Ovary (tissue), 9 donors: ENCODE data around the gene PAIP2B. TPM values are rescaled to one million over a fixed set of nuclear protein-coding genes. Genes with fewer than 3 reads are reported as not detected.
A peak's percentile ranks its signal among the peaks of the same experiment; 100 is the strongest.
"Not testable (repeated sequence)": the region's sequence is repeated elsewhere in the genome, so short reads cannot be mapped to it uniquely, and the experiment has no call there.

Experiments
- DNase-seq, 5 donors: peaks; one replicate each; pipeline ENCODE4 v3.0.0-alpha.2; 2019 to 2020
- H3K27ac ChIP-seq, 2 donors: fragments of 200-600 bp; one replicate each; pipeline versions ENCODE4 v1.5.1 to v1.8.0; 2019 to 2022
- H3K27me3 ChIP-seq: fragments of 200-600 bp; one replicate; pipeline ENCODE4 v1.8.0; 2022
- H3K36me3 ChIP-seq: fragments of 200-600 bp; sonication (generic); one replicate; pipeline ENCODE4 v1.5.1; 2019
- H3K4me1 ChIP-seq: one replicate; pipeline ENCODE4 v1.8.1; 2013; ENCODE audit warnings: mild to moderate bottlenecking, moderate library complexity; ENCODE audit not compliant: insufficient read depth
- H3K4me3 ChIP-seq: fragments of 200-600 bp; sonication (generic); one replicate; pipeline ENCODE4 v1.5.1; 2017
- H3K9me3 ChIP-seq, 2 donors: fragments of 200-600 bp in 1 of 2; sonication (generic) in 1 of 2; one replicate each; pipeline versions ENCODE4 v1.5.1 to v1.8.1; 2013 to 2019; ENCODE audit warnings: mild to moderate bottlenecking in 1 of 2, moderate library complexity in 1 of 2
- EP300 ChIP-seq: sonication (generic); formaldehyde crosslinking; IDR thresholded peaks from one replicate; pipeline ENCODE4 v1.6.1; 2017; ENCODE audit warnings: antibody characterized with exemption
- POLR2A ChIP-seq: fragments of 450-650 bp; IDR thresholded peaks from one replicate; pipeline ENCODE4 v1.6.1; 2017; ENCODE audit warnings: antibody characterized with exemption, mild to moderate bottlenecking, moderate library complexity
- WGBS, 3 donors: extraction: QIAGEN DNeasy Blood & Tissue Kit in 1 of 3; methylation state at CpG; one replicate each; pipeline versions ENCODE4 v1.1.5 to v1.1.7; 2013 to 2017; 5-methylcytosine and 5-hydroxymethylcytosine counted together
- intact Hi-C, 4 donors: fragments of 100-400 bp; cut with DNase I; formaldehyde crosslinking; loops; one replicate each; pipeline versions ENCODE4 v1.11.0 to v1.15.1; 2022 to 2023
- polyA plus RNA-seq, 2 donors: library from polyadenylated mRNA; stranded (reverse); fragments of 200-250 nt in 1 of 2; fragments of 350-450 nt in 1 of 2; fragmentation: Illumina TruSeq in 1 of 2; extraction: RNeasy Lipid Tissue Mini Kit (QIAGEN cat#74804) in 1 of 2; gene quantifications; one replicate each; pipeline ENCODE4 v1.2.3, GENCODE V29; 2013 to 2014
- total RNA-seq, 7 donors: library from RNA; depleted of rRNA in 2 of 7; stranded (reverse); fragments of >200 nt in 2 of 7; fragmentation: NEBNext Ultra II Directional in 3 of 7; extraction: Animal tissue kit (Norgen Biotek cat#: 25700) in 3 of 7; gene quantifications; one replicate each; pipeline versions ENCODE4 v1.1.0 to v1.2.4, GENCODE V29; 2016 to 2023
- TF ChIP-seq, protein P1 (sequence below), 3 donors: fragments of 450-650 bp in 2 of 3; fragments of 200-600 bp in 1 of 3; IDR thresholded peaks; one replicate each; pipeline versions ENCODE4 v1.5.1 to v1.8.0; 2016 to 2022; ENCODE audit warnings: antibody characterized with exemption in 3 of 3, mild to moderate bottlenecking in 1 of 3
- donor health status: DM: no; HTN: no; CAD: no; lungs with moderate emphysema.
- donor health status: DM: no; HTN: no; CAD: no.
- donor health status: Bipolar disorder and iron deficiency.
- donor health status: DM: yes; HTN: yes; CAD: no.
- donor health status: DM: no; HTN: no; CAD: no.
- donor health status: DM: yes; HTN: yes; CAD: no.

Gene PAIP2B
- total and polyA plus RNA-seq, 9 donors = 8.9 to 20.7 (median 13.6) TPM

DNA sequence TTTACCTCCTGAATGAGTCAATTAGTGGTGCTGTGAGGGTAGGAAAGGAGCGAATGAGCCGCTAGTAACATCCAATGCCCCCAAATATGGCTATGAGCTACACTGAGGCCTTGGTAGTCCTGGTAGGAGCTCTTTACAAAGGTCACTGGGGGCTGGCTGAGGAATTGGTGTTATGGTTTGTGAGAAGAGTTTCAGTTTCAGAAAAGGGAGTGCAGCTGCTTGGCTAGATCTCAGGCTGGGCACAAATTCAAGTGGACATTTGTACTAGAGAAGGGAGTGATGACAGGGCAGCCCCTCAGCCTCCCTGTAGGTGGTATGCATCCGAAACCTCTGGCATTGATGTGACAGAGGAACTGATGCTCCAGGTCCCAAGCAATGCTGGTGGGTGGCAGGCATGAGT, 13.9 kb upstream of the PAIP2B start:
- peak overlapping the region in 1 of 2 donors; percentile 32 for H3K27ac ChIP-seq
- TF ChIP-seq POLR2A = no peak
- TF ChIP-seq, protein P1, sequence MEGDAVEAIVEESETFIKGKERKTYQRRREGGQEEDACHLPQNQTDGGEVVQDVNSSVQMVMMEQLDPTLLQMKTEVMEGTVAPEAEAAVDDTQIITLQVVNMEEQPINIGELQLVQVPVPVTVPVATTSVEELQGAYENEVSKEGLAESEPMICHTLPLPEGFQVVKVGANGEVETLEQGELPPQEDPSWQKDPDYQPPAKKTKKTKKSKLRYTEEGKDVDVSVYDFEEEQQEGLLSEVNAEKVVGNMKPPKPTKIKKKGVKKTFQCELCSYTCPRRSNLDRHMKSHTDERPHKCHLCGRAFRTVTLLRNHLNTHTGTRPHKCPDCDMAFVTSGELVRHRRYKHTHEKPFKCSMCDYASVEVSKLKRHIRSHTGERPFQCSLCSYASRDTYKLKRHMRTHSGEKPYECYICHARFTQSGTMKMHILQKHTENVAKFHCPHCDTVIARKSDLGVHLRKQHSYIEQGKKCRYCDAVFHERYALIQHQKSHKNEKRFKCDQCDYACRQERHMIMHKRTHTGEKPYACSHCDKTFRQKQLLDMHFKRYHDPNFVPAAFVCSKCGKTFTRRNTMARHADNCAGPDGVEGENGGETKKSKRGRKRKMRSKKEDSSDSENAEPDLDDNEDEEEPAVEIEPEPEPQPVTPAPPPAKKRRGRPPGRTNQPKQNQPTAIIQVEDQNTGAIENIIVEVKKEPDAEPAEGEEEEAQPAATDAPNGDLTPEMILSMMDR (IDR thresholded peaks at IDR 0.05) = no peak
- no peak for TF ChIP-seq EP300
- intact Hi-C loops = no loop called here
- no peak overlapping the region for H3K4me3 ChIP-seq
- no peaks in the 10 kb centered on the region for H3K9me3 ChIP-seq
- H3K27me3 ChIP-seq = no peaks in the 10 kb centered on the region
- 0 to 23% (median 16%) methylated on average over 3 of the region's 3 CpGs for WGBS, 3 donors
- H3K4me1 ChIP-seq = peaks cover 11% of the 10 kb centered on the region
- DNase-seq = peak in 4 of 5 donors; percentile 35 to 61 (median 46)
- no peaks in the 10 kb centered on the region for H3K36me3 ChIP-seq

DNA sequence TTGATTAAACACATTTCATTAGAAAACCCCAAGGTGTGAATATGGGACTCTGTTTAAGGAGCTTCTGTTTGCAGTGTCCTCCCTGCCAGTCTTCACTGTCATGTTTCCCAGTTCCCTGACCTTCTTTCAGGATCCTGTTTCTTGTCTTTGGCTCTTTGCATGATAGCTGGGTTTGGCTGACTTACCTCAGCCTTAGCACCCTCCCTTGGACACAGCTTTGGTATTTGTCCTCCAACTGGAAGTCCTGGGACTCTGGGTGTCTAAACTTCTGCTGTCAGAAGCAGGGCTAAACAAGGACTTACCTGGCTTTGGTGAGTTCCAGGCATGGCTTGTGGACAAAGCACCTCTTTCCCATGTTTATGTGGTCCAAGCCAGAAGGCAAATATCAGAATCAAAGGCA, 11.2 kb upstream of the PAIP2B start:
- Histone ChIP-seq H3K4me1 (peaks cover 11% of the 10 kb centered on the region), H3K36me3 (no peaks in the 10 kb centered on the region), H3K27ac (no peak overlapping the region), H3K27me3 (no peaks in the 10 kb centered on the region), H3K9me3 (no peaks in the 10 kb centered on the region), H3K4me3 (no peak overlapping the region)
- intact Hi-C loops = no loop called here
- TF ChIP-seq, protein P1 (IDR thresholded peaks at IDR 0.05) = no peak
- TF ChIP-seq POLR2A = no peak
- no peak for TF ChIP-seq EP300
- DNase-seq = no peak

DNA sequence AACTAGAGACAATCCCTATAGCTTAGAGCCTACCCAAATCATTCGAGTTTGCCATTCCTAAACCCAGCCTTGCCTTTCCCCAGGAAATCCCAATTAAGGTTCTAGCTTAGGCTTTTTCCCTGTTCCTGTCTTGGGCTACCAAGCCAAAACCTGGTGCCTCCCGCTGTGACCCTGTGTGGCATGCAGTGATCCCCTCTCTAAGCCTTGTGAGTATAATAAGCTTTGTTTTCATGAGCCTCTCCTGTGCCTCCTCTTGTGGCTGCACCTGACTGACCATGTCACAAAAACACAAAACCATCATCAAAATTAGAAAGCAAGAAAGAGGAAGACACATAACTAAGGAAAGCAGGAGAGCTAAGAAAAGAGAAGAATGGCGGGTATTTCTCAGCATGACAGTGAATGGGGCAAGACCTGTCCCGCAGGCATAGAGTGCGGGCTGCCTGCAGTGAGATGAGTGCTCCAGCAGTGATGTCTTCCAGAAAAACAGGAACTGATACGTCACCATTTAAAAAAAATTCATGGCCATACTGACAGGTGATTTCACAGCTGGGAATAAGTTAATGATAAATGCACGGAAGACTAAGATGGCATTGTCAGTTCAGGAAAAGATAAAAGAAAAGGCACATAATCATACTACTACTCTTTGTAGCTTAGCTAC, 9.2 kb upstream of the PAIP2B start:
- DNase-seq = no peak
- no peaks in the 10 kb centered on the region for H3K27me3 ChIP-seq
- peaks cover 8% of the 10 kb centered on the region for H3K4me1 ChIP-seq
- TF ChIP-seq EP300 (no peak), POLR2A (no peak)
- no peak overlapping the region for H3K4me3 ChIP-seq
- H3K27ac ChIP-seq = no peak overlapping the region
- WGBS, 3 donors = 66 to 74% (median 71%) methylated on average over 7 of the region's 7 CpGs
- no peaks in the 10 kb centered on the region for H3K36me3 ChIP-seq
- intact Hi-C loops = no loop called here
- no peaks in the 10 kb centered on the region for H3K9me3 ChIP-seq

DNA sequence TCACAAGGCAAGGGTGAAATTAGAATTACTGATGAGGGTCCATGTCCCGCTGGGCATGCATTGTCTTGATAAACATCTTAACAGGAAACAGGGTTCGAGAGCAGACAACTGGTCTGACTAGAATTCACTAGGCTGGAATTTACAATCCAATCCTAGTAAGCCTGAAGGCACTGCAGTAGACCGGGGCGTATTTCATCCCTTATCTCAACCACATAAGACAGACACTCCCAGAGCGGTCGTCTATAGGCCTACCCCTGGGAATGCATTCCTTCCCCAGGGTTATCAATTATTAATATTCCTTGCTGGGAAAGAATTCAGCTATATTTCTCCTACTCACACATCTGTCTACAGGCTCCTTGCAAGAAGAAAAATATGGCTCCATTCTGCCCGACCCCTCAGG, 6.2 kb upstream of the PAIP2B start:
- H3K4me1 ChIP-seq, H3K36me3 ChIP-seq, H3K9me3 ChIP-seq, H3K27ac ChIP-seq, H3K4me3 ChIP-seq, H3K27me3 ChIP-seq, DNase-seq, intact Hi-C loops: not testable (repeated sequence)
- 61 to 71% (median 65%) methylated on average over 7 of the region's 7 CpGs for WGBS, 3 donors

DNA sequence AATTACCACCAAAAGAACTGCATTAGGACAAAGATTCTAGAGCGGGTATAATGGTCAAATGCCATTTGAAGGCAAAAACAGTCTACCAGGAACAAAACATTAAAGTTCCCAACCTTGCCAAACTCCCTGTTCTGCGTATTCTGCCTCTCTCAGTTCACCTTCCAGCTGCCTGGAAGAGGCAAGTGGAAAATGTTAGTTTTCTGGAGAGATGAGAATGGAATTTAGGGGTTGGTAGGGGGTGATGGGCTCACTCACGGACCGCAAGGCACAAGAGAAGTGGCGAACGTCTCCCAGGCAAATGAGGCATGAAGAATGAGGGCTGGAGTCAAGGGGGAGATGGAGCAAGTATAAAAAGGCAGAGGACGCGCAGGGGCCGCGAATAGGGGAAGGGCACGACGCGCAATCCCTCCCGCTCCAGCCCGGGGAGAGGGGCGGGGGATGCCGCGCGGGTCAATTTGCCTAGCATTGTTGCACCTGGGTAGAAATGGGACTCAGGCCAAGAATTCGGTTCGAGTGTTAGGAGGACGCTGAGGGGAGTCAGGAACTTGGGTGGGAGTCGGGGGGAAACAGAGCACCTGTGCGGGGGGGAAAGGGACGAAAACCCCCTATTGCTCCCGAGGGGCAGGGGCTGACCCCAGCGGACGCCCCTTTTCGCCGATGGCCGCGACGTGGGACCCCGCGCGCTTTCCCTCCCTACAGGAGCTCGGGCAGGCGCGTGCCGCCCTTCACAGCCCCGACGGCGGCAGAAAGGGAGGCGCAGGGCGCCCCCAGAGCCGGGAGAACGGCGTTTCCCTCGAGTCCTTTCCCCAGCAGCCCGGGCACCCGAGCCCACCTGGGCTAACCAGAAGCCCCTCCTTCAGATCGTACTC, 573 bp downstream of the PAIP2B start:
- peak; percentile 41 to 70 (median 67) for DNase-seq
- Histone ChIP-seq H3K27me3 (no peaks in the 10 kb centered on the region), H3K36me3 (no peaks in the 10 kb centered on the region), H3K27ac (peak overlapping the region; percentile 62 to 90), H3K9me3 (no peaks in the 10 kb centered on the region), H3K4me3 (peak overlapping the region; percentile 73), H3K4me1 (peaks cover 1% of the 10 kb centered on the region)
- TF ChIP-seq, protein P1 (IDR thresholded peaks at IDR 0.05) = no peak
- TF ChIP-seq POLR2A (no peak), EP300 (no peak)
- whole genome bisulfite sequencing, 3 donors = 0 to 2% (median 1%) methylated on average over 48 to 52 of the region's 52 CpGs
- intact Hi-C loops = loop anchor here in 1 of 4 donors (10.0 kb wide), 1 partner anchor 108 kb away; the partner anchor contains the start of gene ZNF638
